Fibroblast of skin of right quadriceps (primary cell): ENCODE results near the gene PCDHAC2.
A peak's percentile ranks its signal among the peaks of the same experiment; 100 is the strongest.

Source experiments
- DNase-seq: peaks from one replicate; pipeline ENCODE4 v3.0.0-alpha.2; 2013

Gene PCDHAC2

GRCh38 chr5:140966293-140967225, at the start of gene PCDHAC2:
PCDHAC2 (plus strand) TSS chr5:140966476; CDS start chr5:140966767, 291 bp downstream.
- DNase-seq, result peak; percentile 30

- no peak for DNase-seq
Observed at GRCh38 chr5:140923601-140924000, 42.7 kb upstream of the PCDHAC2 start.

- no peak for DNase-seq
Observed at GRCh38 chr5:140925806-140926442, 40.4 kb upstream of the PCDHAC2 start, which contains the start of gene PCDHAC1. PCDHAC1 (plus strand) TSS chr5:140926299; CDS start chr5:140926893, 594 bp downstream.

GRCh38 chr5:140926443-140927227, 39.6 kb upstream of the PCDHAC2 start:
- peak; percentile 47 for DNase-seq

- no peak for DNase-seq
Observed at GRCh38 chr5:140927228-140927573, 39.1 kb upstream of the PCDHAC2 start.

GRCh38 chr5:140934964-140935606, 31.2 kb upstream of the PCDHAC2 start:
- no peak for DNase-seq

- DNase-seq, result no peak
Observed at GRCh38 chr5:140946578-140946977, 19.7 kb upstream of the PCDHAC2 start.

GRCh38 chr5:140951636-140952035, 14.6 kb upstream of the PCDHAC2 start:
- DNase-seq, result no peak

- DNase-seq, result no peak
Observed at GRCh38 chr5:140953234-140953633, 13.0 kb upstream of the PCDHAC2 start.

GRCh38 chr5:140962190-140962589, 4.1 kb upstream of the PCDHAC2 start:
- no peak for DNase-seq

GRCh38 chr5:140964356-140964755, 1.9 kb upstream of the PCDHAC2 start:
- no peak for DNase-seq

GRCh38 chr5:140965905-140966292, 377 bp upstream of the PCDHAC2 start:
- DNase-seq, result no peak

- DNase-seq, result no peak
Observed at GRCh38 chr5:140967226-140967893, 1.1 kb downstream of the PCDHAC2 start.

- no peak for DNase-seq
Observed at GRCh38 chr5:140969880-140970279, 3.6 kb downstream of the PCDHAC2 start.

- no peak for DNase-seq
Observed at GRCh38 chr5:140973550-140973949, 7.3 kb downstream of the PCDHAC2 start.

GRCh38 chr5:140977003-140977402, 10.7 kb downstream of the PCDHAC2 start:
- peak; percentile 40 for DNase-seq

GRCh38 chr5:140978260-140978659, 12.0 kb downstream of the PCDHAC2 start:
- no peak for DNase-seq

- no peak for DNase-seq
Observed at GRCh38 chr5:140978983-140979382, 12.7 kb downstream of the PCDHAC2 start.

GRCh38 chr5:140982083-140982716, 15.9 kb downstream of the PCDHAC2 start:
- no peak for DNase-seq

- peak; percentile 33 for DNase-seq
Observed at GRCh38 chr5:140986117-140986521, 19.8 kb downstream of the PCDHAC2 start.

- DNase-seq, result no peak
Observed at GRCh38 chr5:140988100-140988499, 21.8 kb downstream of the PCDHAC2 start.

- DNase-seq, result no peak
Observed at GRCh38 chr5:140988608-140989007, 22.3 kb downstream of the PCDHAC2 start.
